AG04450 (cell line): ENCODE data around the gene KANSL3. TPM values are rescaled to one million over a fixed set of nuclear protein-coding genes. Genes with fewer than 3 reads are reported as not detected.

Experiments used
- CTCF ChIA-PET: fragments of 300-600, 350-600 bp; formaldehyde crosslinking; extraction: SDS; loops from one replicate; lab custom pipeline; 2022; ENCODE audit warnings: antibody characterized with exemption, inconsistent platforms; lab: Charles Lee
- POLR2A ChIA-PET: fragments of 350-600 bp; formaldehyde crosslinking; extraction: SDS; loops from one replicate; lab custom pipeline; 2021; ENCODE audit warnings: antibody characterized with exemption, inconsistent platforms; lab: Yijun Ruan, JAX
- DNase-seq: peaks from one replicate; pipeline ENCODE4 v3.0.0-alpha.2; 2011; ENCODE audit warnings: low read depth, low spot score
- H3K27ac ChIP-seq: one replicate; pipeline ENCODE4 v1.5.1; 2012; ENCODE audit warnings: low read depth, low read length, control low read depth
- H3K27me3 ChIP-seq: one replicate; pipeline ENCODE4 v1.6.0; 2012; ENCODE audit warnings: low read length; ENCODE audit not compliant: control insufficient read depth, insufficient read depth
- H3K4me3 ChIP-seq: 2 replicates; pipeline ENCODE4 v1.5.1; 2011; ENCODE audit warnings: mild to moderate bottlenecking, low read depth, low read length, control low read depth
- H3K9me3 ChIP-seq: 2 replicates; pipeline ENCODE4 v1.5.1; 2012; ENCODE audit warnings: low read length; ENCODE audit not compliant: control insufficient read depth, insufficient read depth
- polyA plus RNA-seq: library from polyadenylated mRNA; depleted of rRNA; stranded (reverse); fragments of >200 nt; gene quantifications from 2 replicates; pipeline ENCODE4 v1.2.3, GENCODE V29; 2011
- TF ChIP-seq, protein P1 (sequence below): IDR thresholded peaks from 2 replicates; pipeline ENCODE4 v1.5.1; 2011; ENCODE audit warnings: low read depth, low read length, control low read depth, inconsistent platforms

Gene KANSL3
- polyA plus RNA-seq, 1 experiment: 17.1 TPM

DNA sequence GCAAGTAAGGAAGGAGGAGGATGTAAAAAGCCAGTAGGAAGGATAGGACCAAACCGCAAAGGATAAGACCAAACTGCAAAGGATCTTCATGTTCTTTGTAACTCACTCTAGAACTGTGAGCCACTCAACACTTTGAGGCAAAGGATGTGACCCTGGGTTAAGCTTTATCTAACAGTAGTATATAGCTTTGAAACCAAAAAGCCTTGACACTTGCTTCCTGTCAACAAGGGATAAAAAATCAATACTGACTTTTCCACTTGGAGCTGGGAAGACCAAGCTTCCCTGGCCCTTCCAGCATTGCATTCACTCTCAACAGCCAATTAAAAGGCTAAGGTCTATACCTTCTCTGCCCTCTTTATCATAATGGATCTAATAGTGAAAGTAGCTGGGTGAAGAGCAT lies 22.0 kb downstream of the KANSL3 start:
- no peaks in the 10 kb centered on the region for H3K9me3 ChIP-seq
- H3K4me3 ChIP-seq: no peak overlapping the region
- H3K27ac ChIP-seq: no peak overlapping the region
- H3K27me3 ChIP-seq: no peaks in the 10 kb centered on the region
- ChIA-PET POLR2A (no interaction called here), CTCF (interaction anchor here (0.6 to 1.6 kb wide), 3 partner anchors 10 to 209 kb away, joined by 3 to 4 read pairs (median 3); no protein-coding TSS in a partner anchor)
- DNase-seq: no peak
- TF ChIP-seq, protein P1, sequence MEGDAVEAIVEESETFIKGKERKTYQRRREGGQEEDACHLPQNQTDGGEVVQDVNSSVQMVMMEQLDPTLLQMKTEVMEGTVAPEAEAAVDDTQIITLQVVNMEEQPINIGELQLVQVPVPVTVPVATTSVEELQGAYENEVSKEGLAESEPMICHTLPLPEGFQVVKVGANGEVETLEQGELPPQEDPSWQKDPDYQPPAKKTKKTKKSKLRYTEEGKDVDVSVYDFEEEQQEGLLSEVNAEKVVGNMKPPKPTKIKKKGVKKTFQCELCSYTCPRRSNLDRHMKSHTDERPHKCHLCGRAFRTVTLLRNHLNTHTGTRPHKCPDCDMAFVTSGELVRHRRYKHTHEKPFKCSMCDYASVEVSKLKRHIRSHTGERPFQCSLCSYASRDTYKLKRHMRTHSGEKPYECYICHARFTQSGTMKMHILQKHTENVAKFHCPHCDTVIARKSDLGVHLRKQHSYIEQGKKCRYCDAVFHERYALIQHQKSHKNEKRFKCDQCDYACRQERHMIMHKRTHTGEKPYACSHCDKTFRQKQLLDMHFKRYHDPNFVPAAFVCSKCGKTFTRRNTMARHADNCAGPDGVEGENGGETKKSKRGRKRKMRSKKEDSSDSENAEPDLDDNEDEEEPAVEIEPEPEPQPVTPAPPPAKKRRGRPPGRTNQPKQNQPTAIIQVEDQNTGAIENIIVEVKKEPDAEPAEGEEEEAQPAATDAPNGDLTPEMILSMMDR: no peak

DNA sequence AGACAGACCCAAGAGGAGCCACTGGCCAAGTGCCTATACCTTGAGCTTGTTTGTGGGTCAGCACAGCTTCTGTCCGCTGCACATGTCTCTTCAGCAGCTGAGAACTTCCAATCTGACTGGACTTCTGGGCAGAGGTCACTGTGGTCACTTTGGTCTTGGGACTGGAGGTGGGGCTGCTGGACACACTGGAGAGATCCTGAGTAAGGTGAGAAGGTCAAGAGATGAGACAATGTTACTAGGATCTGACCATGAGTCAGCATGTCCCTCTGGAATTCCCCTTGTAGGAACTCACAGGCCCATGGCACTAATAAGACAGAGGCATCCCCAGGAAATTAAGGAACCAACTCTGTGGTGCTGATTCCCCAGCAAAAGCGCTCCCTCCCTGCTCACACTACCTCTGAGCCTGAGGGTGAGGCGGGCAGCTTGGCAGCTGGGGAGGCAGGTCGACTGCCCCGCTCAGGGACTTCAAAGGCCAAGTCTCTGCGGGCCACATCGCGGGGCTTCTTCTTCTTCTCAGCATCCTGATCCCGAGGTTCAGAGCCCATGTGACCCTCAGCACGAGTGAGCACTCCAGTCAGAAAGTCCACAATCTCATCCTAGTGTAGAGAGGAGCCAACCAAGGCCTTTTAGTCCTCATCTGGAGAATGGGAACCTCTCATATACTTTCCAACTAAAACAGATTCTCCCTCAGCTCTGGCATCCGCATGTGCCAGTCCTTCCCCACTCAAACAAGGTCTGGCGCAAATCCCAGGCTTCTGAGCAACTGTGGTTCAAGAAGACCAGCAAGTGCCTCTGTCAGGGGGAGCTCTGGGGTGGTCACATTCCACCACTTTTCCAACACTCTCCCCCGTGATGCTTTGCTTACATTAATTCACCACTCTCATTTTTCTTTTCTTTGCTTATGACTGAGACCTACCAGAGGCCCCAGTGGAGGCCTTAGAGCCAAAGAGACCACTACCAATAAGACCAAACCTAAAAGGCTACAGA lies 29.4 kb downstream of the KANSL3 start:
- TF ChIP-seq, protein P1: no peak
- DNase-seq: peak; percentile 21
- POLR2A ChIA-PET: interaction anchor here (0.6 kb wide), 1 partner anchor 152 kb away, joined by 7 read pairs; no protein-coding TSS in a partner anchor
- CTCF ChIA-PET: no interaction called here
- Histone ChIP-seq H3K9me3 (no peaks in the 10 kb centered on the region), H3K27me3 (no peaks in the 10 kb centered on the region), H3K27ac (peak overlapping the region; percentile 57), H3K4me3 (no peak overlapping the region)

DNA sequence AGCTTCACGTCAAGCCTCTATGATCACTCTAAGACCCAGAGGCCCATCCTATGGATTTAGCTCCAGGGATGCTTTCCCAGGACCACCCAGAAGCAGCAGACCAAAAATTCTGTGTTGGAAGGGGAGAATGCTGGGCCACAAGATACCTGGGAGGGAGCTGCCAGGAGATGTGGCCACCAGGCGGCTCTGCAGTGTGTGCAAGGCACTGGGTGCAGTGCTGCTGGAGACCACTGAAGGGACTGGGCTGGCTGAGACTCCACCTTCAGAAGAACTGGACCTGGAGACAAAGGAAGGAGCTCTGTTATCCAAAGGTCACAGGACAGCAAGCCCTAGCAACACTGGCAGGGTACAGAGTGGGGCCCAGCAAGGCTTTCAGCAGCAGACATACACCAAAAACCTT lies 34.0 kb downstream of the KANSL3 start:
- Histone ChIP-seq H3K27ac (no peak overlapping the region), H3K4me3 (no peak overlapping the region), H3K27me3 (no peaks in the 10 kb centered on the region), H3K9me3 (no peaks in the 10 kb centered on the region)
- TF ChIP-seq, protein P1: peak; percentile 36
- ChIA-PET CTCF (interaction anchor here (0.5 to 1.5 kb wide), 5 partner anchors 10 to 347 kb away, joined by 3 to 5 read pairs (median 4); no protein-coding TSS in a partner anchor), POLR2A (no interaction called here)
- no peak for DNase-seq

DNA sequence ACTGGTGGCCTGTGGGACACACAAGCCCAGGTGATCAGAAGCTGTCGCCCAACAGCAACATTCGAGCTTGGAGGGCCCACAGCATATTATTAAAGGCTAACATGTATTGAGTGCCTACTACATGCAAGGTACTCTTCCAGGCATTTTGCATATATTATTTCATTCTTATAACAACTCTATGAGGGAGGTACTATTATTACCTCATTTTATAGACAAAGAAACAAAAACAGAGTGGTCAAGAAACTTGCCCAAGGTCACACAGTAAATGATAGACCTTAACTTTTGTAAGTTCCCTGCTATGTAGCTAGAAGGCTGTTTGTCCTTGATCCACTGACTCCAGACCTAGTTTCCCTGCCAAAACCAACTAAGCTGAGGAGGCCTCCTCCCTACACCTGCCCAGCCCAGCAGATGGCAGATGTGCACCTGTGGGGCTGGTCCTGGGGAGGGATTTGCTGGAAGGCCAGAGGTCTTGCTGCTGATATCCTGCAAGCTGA lies 35.7 kb downstream of the KANSL3 start:
- Histone ChIP-seq H3K27ac (no peak overlapping the region), H3K27me3 (no peaks in the 10 kb centered on the region), H3K4me3 (no peak overlapping the region), H3K9me3 (no peaks in the 10 kb centered on the region)
- POLR2A ChIA-PET: no interaction called here
- DNase-seq: no peak
- TF ChIP-seq, protein P1: no peak
- CTCF ChIA-PET: no interaction called here
